SK-N-SH treated with all-trans-retinoic acid at 6 μM for 48 hours (cell line): Measurements from ENCODE around the gene CACNA1C.

Experiments
- ATAC-seq: fragments of 200-7000 bp; cut with Tn5 transposase; 3 replicates; pipeline ENCODE4 v1.9.1; 2020; ENCODE audit warnings: mild to moderate bottlenecking, moderate library complexity
- ARNTL ChIP-seq: fragments of 450-650 bp; formaldehyde crosslinking; IDR thresholded peaks from 2 replicates; pipeline ENCODE4 v1.5.0; 2020; ENCODE audit warnings: low read depth, mild to moderate bottlenecking, moderate library complexity, borderline replicate concordance
- BACH2 ChIP-seq: fragments of 250-450 bp; sonication (Bioruptor Pico); IDR thresholded peaks from 2 replicates; pipeline ENCODE4 v1.9.0; 2021; ENCODE audit warnings: mild to moderate bottlenecking, borderline replicate concordance
- CSDC2 ChIP-seq: fragments of 250-450 bp; sonication (Bioruptor Pico); IDR thresholded peaks from 2 replicates; pipeline ENCODE4 v1.5.0; 2020; ENCODE audit warnings: mild to moderate bottlenecking, moderate library complexity
- ESRRG ChIP-seq: fragments of 250-450 bp; sonication (Bioruptor Pico); IDR thresholded peaks from 2 replicates; pipeline ENCODE4 v1.6.1; 2021; ENCODE audit warnings: mild to moderate bottlenecking
- ISL1 ChIP-seq: fragments of 250-450 bp; sonication (Bioruptor Pico); IDR thresholded peaks from 2 replicates; pipeline ENCODE4 v2.1.2; 2022; ENCODE audit warnings: mild to moderate bottlenecking, moderate library complexity
- OSR1 ChIP-seq: fragments of 250-450 bp; sonication (Bioruptor Pico); IDR thresholded peaks from 2 replicates; pipeline ENCODE4 v1.8.0; 2022; ENCODE audit warnings: moderate library complexity, mild to moderate bottlenecking, inconsistent platforms
- PPARA ChIP-seq: fragments of 250-450 bp; sonication (Bioruptor Pico); IDR thresholded peaks from 2 replicates; pipeline ENCODE4 v1.5.0; 2020; ENCODE audit warnings: mild to moderate bottlenecking, borderline replicate concordance
- RARB ChIP-seq: fragments of 250-450 bp; sonication (Bioruptor Pico); IDR thresholded peaks from 2 replicates; pipeline ENCODE4 v1.8.0; 2021; ENCODE audit warnings: mild to moderate bottlenecking, moderate library complexity
- SNAI2 ChIP-seq: fragments of 250-450 bp; sonication (Bioruptor Pico); IDR thresholded peaks from 2 replicates; pipeline ENCODE4 v1.5.0; 2020; ENCODE audit warnings: mild to moderate bottlenecking, moderate library complexity
- TCF4 ChIP-seq: fragments of 250-450 bp; sonication (Bioruptor Pico); IDR thresholded peaks from 2 replicates; pipeline ENCODE4 v1.8.0; 2021; ENCODE audit warnings: mild to moderate bottlenecking, moderate library complexity, borderline replicate concordance
- ZC3H10 ChIP-seq: fragments of 250-450 bp; sonication (Bioruptor Pico); IDR thresholded peaks from 2 replicates; pipeline ENCODE4 v1.5.1; 2021; ENCODE audit warnings: mild to moderate bottlenecking, moderate library complexity
- ZFP3 ChIP-seq: fragments of 250-450 bp; sonication (Bioruptor Pico); IDR thresholded peaks from 2 replicates; pipeline ENCODE4 v1.5.0; 2020; ENCODE audit warnings: mild to moderate bottlenecking, moderate library complexity
- ZNF565 ChIP-seq: fragments of 450-650 bp; formaldehyde crosslinking; conservative IDR thresholded peaks from 2 replicates; pipeline ENCODE4 v1.5.0; 2020; ENCODE audit warnings: low read depth, mild to moderate bottlenecking, moderate library complexity
- ZNF70 ChIP-seq: fragments of 450-650 bp; formaldehyde crosslinking; IDR thresholded peaks from 2 replicates; pipeline ENCODE4 v1.5.0; 2020; ENCODE audit warnings: mild to moderate bottlenecking, moderate library complexity
- ZNF8 ChIP-seq: fragments of 450-650 bp; formaldehyde crosslinking; IDR thresholded peaks from 2 replicates; pipeline ENCODE4 v1.5.0; 2020; ENCODE audit warnings: mild to moderate bottlenecking, moderate library complexity
- TF ChIP-seq, protein P1 (sequence below): fragments of 250-450 bp; sonication (Bioruptor Pico); IDR thresholded peaks from 2 replicates; pipeline ENCODE4 v1.8.0; 2020; ENCODE audit warnings: mild to moderate bottlenecking, moderate library complexity, borderline replicate concordance
- TF ChIP-seq, protein P2 (sequence below): fragments of 250-450 bp; sonication (Bioruptor Pico); IDR thresholded peaks from 2 replicates; pipeline ENCODE4 v1.5.1; 2020; ENCODE audit warnings: low read depth, mild to moderate bottlenecking, moderate library complexity
- TF ChIP-seq, protein P3 (sequence below): fragments of 250-450 bp; sonication (Bioruptor Pico); IDR thresholded peaks from 2 replicates; pipeline ENCODE4 v1.5.1; 2021; ENCODE audit warnings: mild to moderate bottlenecking, moderate library complexity
- TF ChIP-seq, protein P4 (sequence below): fragments of 250-450 bp; sonication (Bioruptor Pico); IDR thresholded peaks from 2 replicates; pipeline ENCODE4 v1.5.0; 2020; ENCODE audit warnings: mild to moderate bottlenecking, moderate library complexity
- TF ChIP-seq, protein P5 (sequence below): fragments of 250-450 bp; sonication (Bioruptor Pico); IDR thresholded peaks from 2 replicates; pipeline ENCODE4 v1.8.0; 2021; ENCODE audit warnings: low read depth, mild to moderate bottlenecking, moderate library complexity, borderline replicate concordance

CACNA1C gene

DNA sequence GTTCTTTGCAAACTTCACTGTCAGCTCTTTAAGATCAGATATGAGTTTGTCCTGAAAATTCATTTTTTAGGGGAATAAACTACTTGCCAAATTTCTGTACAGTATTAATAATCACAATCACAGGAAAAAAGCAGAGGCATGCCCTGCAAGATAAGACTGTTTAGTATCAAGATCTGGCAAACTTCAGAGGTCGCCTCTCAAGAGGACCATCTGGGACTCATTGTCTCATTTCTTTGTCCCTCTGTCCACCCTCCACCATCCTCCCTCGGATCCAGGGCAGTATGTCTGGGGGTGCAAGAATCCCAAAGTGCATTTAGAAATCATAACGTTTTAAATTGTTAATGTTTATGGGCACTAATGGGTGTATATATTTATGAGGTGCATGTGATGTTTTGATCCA is 509.6 kb downstream of the CACNA1C start:
- TF ChIP-seq ISL1 (CRISPR knock-in tag) (no peak), TCF4 (CRISPR knock-in tag) (peak; percentile 45; the same call in 1 of the 2 replicates)
- no peak for ATAC-seq

DNA sequence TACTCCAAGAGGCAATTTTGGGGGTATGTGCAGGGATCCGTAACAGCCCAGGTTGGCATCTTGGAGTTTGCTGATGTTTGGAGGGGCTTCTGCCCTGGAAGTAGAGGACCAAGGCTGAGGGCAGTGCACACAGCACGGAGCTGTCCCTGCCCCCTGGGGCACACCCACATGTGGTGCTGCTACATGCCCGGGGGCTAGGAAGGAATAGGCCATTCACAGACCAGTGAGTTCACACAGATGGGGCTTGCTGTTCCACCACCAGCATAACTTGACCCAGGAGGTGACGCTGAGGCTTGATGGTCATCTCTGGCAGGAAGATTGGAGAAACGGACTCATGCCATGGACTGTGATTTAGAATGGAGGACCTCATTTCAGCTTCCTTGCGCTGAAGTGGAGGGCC is 510.9 kb downstream of the CACNA1C start:
- ATAC-seq: no peak
- TF ChIP-seq ZC3H10 (CRISPR knock-in tag) (no peak), ZNF565 (no peak), TCF4 (CRISPR knock-in tag) (no peak), CSDC2 (CRISPR knock-in tag) (no peak)

DNA sequence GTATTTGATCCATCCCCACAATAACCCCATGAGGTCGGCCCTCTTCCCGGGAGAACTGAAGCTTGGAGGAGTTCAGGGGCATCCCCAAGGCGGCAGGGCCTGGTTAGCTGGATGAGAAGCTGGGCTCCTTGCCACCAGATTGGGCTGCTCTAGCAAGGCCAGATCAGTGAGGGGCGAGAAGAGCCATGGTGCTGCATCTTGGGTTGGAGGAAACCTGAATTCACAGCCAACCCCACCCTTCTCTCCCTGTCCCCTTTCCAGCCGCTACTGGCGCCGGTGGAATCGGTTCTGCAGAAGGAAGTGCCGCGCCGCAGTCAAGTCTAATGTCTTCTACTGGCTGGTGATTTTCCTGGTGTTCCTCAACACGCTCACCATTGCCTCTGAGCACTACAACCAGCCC is 513.4 kb downstream of the CACNA1C start:
- no peak for TF ChIP-seq SNAI2 (CRISPR knock-in tag)
- TF ChIP-seq ESRRG (CRISPR knock-in tag): no peak
- TF ChIP-seq ZNF565: no peak
- TF ChIP-seq TCF4 (CRISPR knock-in tag): no peak
- TF ChIP-seq RARB (CRISPR knock-in tag): no peak
- TF ChIP-seq CSDC2 (CRISPR knock-in tag): no peak
- TF ChIP-seq, protein P1, sequence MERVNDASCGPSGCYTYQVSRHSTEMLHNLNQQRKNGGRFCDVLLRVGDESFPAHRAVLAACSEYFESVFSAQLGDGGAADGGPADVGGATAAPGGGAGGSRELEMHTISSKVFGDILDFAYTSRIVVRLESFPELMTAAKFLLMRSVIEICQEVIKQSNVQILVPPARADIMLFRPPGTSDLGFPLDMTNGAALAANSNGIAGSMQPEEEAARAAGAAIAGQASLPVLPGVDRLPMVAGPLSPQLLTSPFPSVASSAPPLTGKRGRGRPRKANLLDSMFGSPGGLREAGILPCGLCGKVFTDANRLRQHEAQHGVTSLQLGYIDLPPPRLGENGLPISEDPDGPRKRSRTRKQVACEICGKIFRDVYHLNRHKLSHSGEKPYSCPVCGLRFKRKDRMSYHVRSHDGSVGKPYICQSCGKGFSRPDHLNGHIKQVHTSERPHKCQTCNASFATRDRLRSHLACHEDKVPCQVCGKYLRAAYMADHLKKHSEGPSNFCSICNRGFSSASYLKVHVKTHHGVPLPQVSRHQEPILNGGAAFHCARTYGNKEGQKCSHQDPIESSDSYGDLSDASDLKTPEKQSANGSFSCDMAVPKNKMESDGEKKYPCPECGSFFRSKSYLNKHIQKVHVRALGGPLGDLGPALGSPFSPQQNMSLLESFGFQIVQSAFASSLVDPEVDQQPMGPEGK (CRISPR knock-in tag): no peak
- no peak for ATAC-seq

DNA sequence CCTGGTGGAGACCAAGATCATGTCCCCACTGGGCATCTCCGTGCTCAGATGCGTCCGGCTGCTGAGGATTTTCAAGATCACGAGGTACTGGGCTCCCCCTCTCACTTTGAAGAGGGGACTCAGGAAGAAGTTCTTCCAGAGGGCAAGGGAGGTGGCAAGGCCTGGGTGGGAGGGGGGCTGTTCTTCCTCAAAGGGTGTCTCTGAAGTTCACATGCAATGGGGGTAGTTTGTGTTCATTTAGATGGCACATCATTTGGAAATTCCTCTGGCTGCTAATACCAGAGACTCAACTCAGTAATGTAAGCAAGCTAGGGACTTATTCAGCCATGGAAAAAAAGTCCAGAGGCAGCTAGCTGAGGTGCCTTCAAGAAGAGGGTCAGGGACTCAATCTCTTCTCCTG is 514.9 kb downstream of the CACNA1C start:
- no peak for ATAC-seq
- TF ChIP-seq, protein P1 (CRISPR knock-in tag): no peak

DNA sequence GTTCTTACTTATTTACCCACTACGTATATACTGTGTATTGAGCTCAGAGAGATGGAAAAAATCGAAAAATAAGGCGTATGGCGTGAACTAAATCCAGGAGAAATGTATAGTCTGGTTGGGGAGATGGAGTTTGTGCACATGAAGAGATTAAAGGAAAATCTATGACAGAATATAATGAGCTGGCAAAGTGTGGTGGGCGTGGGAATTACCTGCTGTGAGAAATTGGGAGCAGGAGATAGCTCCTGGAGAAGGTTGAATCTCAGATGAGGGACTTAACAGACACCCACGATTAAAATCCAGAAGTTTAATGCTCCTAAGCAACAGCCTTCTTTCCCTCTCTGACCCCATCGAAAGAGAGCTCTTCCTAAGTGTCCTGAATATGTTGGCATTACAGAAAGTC is 517.8 kb downstream of the CACNA1C start:
- ATAC-seq: no peak

More for the DNA sequence above, 517.8 kb downstream of the CACNA1C start:
- no peak for TF ChIP-seq ZNF8 (CRISPR knock-in tag)
- no peak for TF ChIP-seq RARB (CRISPR knock-in tag)
- no peak for TF ChIP-seq TCF4 (CRISPR knock-in tag)
- no peak for TF ChIP-seq OSR1 (CRISPR knock-in tag)
- TF ChIP-seq PPARA: no peak
- TF ChIP-seq, protein P2, sequence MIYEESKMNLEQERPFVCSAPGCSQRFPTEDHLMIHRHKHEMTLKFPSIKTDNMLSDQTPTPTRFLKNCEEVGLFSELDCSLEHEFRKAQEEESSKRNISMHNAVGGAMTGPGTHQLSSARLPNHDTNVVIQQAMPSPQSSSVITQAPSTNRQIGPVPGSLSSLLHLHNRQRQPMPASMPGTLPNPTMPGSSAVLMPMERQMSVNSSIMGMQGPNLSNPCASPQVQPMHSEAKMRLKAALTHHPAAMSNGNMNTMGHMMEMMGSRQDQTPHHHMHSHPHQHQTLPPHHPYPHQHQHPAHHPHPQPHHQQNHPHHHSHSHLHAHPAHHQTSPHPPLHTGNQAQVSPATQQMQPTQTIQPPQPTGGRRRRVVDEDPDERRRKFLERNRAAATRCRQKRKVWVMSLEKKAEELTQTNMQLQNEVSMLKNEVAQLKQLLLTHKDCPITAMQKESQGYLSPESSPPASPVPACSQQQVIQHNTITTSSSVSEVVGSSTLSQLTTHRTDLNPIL (CRISPR knock-in tag): no peak
- TF ChIP-seq, protein P1 (CRISPR knock-in tag): no peak
- no peak for TF ChIP-seq ARNTL (CRISPR knock-in tag)
- TF ChIP-seq CSDC2 (CRISPR knock-in tag): no peak
- TF ChIP-seq, protein P3, sequence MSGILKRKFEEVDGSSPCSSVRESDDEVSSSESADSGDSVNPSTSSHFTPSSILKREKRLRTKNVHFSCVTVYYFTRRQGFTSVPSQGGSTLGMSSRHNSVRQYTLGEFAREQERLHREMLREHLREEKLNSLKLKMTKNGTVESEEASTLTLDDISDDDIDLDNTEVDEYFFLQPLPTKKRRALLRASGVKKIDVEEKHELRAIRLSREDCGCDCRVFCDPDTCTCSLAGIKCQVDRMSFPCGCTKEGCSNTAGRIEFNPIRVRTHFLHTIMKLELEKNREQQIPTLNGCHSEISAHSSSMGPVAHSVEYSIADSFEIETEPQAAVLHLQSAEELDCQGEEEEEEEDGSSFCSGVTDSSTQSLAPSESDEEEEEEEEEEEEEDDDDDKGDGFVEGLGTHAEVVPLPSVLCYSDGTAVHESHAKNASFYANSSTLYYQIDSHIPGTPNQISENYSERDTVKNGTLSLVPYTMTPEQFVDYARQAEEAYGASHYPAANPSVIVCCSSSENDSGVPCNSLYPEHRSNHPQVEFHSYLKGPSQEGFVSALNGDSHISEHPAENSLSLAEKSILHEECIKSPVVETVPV (CRISPR knock-in tag): no peak
- TF ChIP-seq, protein P4, sequence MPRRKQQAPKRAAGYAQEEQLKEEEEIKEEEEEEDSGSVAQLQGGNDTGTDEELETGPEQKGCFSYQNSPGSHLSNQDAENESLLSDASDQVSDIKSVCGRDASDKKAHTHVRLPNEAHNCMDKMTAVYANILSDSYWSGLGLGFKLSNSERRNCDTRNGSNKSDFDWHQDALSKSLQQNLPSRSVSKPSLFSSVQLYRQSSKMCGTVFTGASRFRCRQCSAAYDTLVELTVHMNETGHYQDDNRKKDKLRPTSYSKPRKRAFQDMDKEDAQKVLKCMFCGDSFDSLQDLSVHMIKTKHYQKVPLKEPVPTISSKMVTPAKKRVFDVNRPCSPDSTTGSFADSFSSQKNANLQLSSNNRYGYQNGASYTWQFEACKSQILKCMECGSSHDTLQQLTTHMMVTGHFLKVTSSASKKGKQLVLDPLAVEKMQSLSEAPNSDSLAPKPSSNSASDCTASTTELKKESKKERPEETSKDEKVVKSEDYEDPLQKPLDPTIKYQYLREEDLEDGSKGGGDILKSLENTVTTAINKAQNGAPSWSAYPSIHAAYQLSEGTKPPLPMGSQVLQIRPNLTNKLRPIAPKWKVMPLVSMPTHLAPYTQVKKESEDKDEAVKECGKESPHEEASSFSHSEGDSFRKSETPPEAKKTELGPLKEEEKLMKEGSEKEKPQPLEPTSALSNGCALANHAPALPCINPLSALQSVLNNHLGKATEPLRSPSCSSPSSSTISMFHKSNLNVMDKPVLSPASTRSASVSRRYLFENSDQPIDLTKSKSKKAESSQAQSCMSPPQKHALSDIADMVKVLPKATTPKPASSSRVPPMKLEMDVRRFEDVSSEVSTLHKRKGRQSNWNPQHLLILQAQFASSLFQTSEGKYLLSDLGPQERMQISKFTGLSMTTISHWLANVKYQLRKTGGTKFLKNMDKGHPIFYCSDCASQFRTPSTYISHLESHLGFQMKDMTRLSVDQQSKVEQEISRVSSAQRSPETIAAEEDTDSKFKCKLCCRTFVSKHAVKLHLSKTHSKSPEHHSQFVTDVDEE (CRISPR knock-in tag): no peak
- TF ChIP-seq, protein P5, sequence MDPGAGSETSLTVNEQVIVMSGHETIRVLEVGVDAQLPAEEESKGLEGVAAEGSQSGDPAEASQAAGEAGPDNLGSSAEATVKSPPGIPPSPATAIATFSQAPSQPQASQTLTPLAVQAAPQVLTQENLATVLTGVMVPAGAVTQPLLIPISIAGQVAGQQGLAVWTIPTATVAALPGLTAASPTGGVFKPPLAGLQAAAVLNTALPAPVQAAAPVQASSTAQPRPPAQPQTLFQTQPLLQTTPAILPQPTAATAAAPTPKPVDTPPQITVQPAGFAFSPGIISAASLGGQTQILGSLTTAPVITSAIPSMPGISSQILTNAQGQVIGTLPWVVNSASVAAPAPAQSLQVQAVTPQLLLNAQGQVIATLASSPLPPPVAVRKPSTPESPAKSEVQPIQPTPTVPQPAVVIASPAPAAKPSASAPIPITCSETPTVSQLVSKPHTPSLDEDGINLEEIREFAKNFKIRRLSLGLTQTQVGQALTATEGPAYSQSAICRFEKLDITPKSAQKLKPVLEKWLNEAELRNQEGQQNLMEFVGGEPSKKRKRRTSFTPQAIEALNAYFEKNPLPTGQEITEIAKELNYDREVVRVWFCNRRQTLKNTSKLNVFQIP (CRISPR knock-in tag): no peak
- TF ChIP-seq ESRRG (CRISPR knock-in tag): no peak
- no peak for TF ChIP-seq BACH2
- no peak for TF ChIP-seq ZNF70 (CRISPR knock-in tag)
- TF ChIP-seq SNAI2 (CRISPR knock-in tag): no peak
- no peak for TF ChIP-seq ZFP3 (CRISPR knock-in tag)
- no peak for TF ChIP-seq ZNF565
